SIG-M5 treated with dmso at 0.1 percent for 504 hours (cell line): ENCODE data around the gene PKNOX2.

ENCODE experiments used
- DNase-seq: peaks from one replicate; lab custom pipeline; 2025; ENCODE audit not compliant: unreplicated experiment; lab: John Stamatoyannopoulos, UW

Gene PKNOX2

GRCh38 chr11:125429807-125430678, 265.5 kb downstream of the PKNOX2 start:
- DNase-seq = no peak

- DNase-seq = no peak
Observed at GRCh38 chr11:125431009-125431408, 266.5 kb downstream of the PKNOX2 start.

GRCh38 chr11:125431481-125431880, 266.9 kb downstream of the PKNOX2 start:
- DNase-seq = no peak

GRCh38 chr11:125433454-125434121, 269.0 kb downstream of the PKNOX2 start:
- DNase-seq = peak; percentile 53

- no peak for DNase-seq
Observed at GRCh38 chr11:125435461-125436238, 271.1 kb downstream of the PKNOX2 start.

- no peak for DNase-seq
Observed at GRCh38 chr11:125441648-125442410, 277.3 kb downstream of the PKNOX2 start.

- no peak for DNase-seq
Observed at GRCh38 chr11:125442946-125443345, 278.4 kb downstream of the PKNOX2 start.

- DNase-seq = no peak
Observed at GRCh38 chr11:125443767-125444311, 279.3 kb downstream of the PKNOX2 start.

- no peak for DNase-seq
Observed at GRCh38 chr11:125445731-125446130, 281.2 kb downstream of the PKNOX2 start.

- DNase-seq = no peak
Observed at GRCh38 chr11:125446279-125446678, 281.7 kb downstream of the PKNOX2 start.

- no peak for DNase-seq
Observed at GRCh38 chr11:125447721-125448120, 283.2 kb downstream of the PKNOX2 start.

- no peak for DNase-seq
Observed at GRCh38 chr11:125448136-125448535, 283.6 kb downstream of the PKNOX2 start.

GRCh38 chr11:125449565-125449964, 285.0 kb downstream of the PKNOX2 start:
- DNase-seq = no peak

- no peak for DNase-seq
Observed at GRCh38 chr11:125451400-125452124, 287.0 kb downstream of the PKNOX2 start.

- no peak for DNase-seq
Observed at GRCh38 chr11:125452125-125452470, 287.5 kb downstream of the PKNOX2 start.

- no peak for DNase-seq
Observed at GRCh38 chr11:125454047-125454446, 289.5 kb downstream of the PKNOX2 start.

GRCh38 chr11:125455851-125456250, 291.3 kb downstream of the PKNOX2 start:
- no peak for DNase-seq

GRCh38 chr11:125457814-125458343, 293.3 kb downstream of the PKNOX2 start:
- no peak for DNase-seq

GRCh38 chr11:125460275-125460674, 295.7 kb downstream of the PKNOX2 start:
- no peak for DNase-seq
